ENCODE measurements around the gene FBLN5. TPM values are rescaled to one million over a fixed set of nuclear protein-coding genes. Genes with fewer than 3 reads are reported as not detected.

Gene FBLN5
- total and polyA plus RNA-seq, 8 donors: 20.1 to 151 (median 48.6) TPM

DNA sequence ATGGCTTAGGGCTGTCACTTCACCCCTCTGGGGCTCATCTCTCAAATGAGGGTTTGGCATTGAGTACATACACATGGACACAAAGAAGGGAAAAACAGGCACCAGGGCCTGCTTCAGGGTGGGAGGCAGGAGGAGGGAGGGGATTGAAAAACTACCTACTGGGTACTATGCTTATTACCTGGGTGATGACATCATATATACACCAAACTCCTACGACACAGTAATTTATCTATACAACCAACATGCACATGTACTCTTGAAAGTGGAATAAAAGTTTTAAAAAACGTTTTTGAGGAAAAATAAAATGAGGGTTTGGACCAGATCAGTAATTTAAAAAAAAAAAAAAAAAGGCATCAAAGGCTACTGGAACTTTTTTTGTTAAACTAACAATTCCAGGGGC is 76.6 kb downstream of the FBLN5 start:
- peaks cover 46 to 70% (median 64%) of the 10 kb centered on the region in 4 donors for H3K4me1 ChIP-seq
- intact Hi-C loops (cut with DNase I; ENCODE audit: low total_unique reads): no loop called here
- no peak overlapping the region for H3K4me3 ChIP-seq
- no peaks in the 10 kb centered on the region for H3K27me3 ChIP-seq
- no peak for DNase-seq
- peak overlapping the region in 4 of 5 donors; percentile 40 to 93 (median 87) for H3K27ac ChIP-seq
- peaks cover 0 to 7% (median 0%) of the 10 kb centered on the region in 4 donors for H3K9me3 ChIP-seq
- WGBS, 5 donors: 43 to 68% (median 62%) methylated on average over 2 of the region's 2 CpGs
- TF ChIP-seq POLR2AphosphoS5 (IDR thresholded peaks at IDR 0.05) (no peak), EP300 (IDR thresholded peaks at IDR 0.05) (no peak), POLR2A (IDR thresholded peaks at IDR 0.05) (no peak)
- TF ChIP-seq, protein P1, sequence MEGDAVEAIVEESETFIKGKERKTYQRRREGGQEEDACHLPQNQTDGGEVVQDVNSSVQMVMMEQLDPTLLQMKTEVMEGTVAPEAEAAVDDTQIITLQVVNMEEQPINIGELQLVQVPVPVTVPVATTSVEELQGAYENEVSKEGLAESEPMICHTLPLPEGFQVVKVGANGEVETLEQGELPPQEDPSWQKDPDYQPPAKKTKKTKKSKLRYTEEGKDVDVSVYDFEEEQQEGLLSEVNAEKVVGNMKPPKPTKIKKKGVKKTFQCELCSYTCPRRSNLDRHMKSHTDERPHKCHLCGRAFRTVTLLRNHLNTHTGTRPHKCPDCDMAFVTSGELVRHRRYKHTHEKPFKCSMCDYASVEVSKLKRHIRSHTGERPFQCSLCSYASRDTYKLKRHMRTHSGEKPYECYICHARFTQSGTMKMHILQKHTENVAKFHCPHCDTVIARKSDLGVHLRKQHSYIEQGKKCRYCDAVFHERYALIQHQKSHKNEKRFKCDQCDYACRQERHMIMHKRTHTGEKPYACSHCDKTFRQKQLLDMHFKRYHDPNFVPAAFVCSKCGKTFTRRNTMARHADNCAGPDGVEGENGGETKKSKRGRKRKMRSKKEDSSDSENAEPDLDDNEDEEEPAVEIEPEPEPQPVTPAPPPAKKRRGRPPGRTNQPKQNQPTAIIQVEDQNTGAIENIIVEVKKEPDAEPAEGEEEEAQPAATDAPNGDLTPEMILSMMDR (IDR thresholded peaks at IDR 0.05): no peak
- H3K36me3 ChIP-seq: peaks cover 0 to 54% (median 36%) of the 10 kb centered on the region in 4 donors

DNA sequence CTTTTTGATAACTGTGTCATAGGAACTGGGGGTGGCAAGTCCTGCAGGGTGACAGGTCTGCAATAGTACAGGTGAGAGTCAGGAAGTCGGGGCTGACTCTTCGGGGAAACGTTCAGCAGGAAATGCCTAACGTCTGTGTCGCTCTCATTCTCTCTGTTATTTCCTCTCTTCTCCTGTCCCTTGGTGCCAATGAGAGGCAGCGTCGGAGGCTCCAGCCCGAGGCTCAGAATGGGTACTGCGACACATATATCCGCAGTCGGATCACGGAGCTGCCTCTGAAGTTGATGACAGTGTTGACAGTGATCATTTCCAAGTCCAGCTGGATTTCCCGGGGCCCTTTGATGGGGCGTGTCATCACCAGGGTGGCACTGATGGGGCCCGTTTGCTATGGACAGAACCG is 77.5 kb downstream of the FBLN5 start:
- no peaks in the 10 kb centered on the region for H3K27me3 ChIP-seq
- WGBS, 5 donors: 43 to 70% (median 53%) methylated on average over 16 of the region's 16 CpGs
- peaks cover 0 to 7% (median 0%) of the 10 kb centered on the region in 4 donors for H3K9me3 ChIP-seq
- peak in 1 of 3 donors; percentile 20 for TF ChIP-seq POLR2AphosphoS5 (IDR thresholded peaks at IDR 0.05)
- TF ChIP-seq, protein P1 (IDR thresholded peaks at IDR 0.05): no peak
- DNase-seq: peak in 1 of 2 donors; percentile 68
- no peak overlapping the region for H3K4me3 ChIP-seq
- intact Hi-C loops (cut with DNase I; ENCODE audit: low total_unique reads): no loop called here
- peak overlapping the region; percentile 37 to 93 (median 71) for H3K27ac ChIP-seq
- peaks cover 44 to 62% (median 56%) of the 10 kb centered on the region in 4 donors for H3K4me1 ChIP-seq
- H3K36me3 ChIP-seq: peaks cover 0 to 46% (median 31%) of the 10 kb centered on the region in 4 donors

DNA sequence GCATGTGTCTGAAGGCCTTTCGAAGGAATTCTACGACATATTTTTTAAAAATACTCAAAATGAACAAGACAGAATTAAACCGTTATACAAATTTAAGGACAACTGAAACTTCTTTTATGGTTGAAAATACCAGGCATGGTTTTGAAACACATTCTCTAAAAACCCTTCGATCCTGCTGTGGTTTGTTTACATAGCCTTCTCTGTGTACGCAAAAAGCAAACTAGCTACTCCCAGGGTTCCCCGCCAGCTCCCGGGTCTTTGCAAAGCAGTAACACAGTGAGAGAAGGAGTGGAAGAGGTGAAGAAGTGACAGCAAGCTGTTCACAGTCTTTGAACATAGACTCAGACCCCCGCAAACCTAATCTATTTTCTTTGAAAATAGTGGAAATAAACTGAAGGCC is 77.9 kb downstream of the FBLN5 start:
- WGBS, 5 donors: 38 to 55% (median 46%) methylated on average over 8 of the region's 8 CpGs
- peaks cover 42 to 58% (median 51%) of the 10 kb centered on the region in 4 donors for H3K4me1 ChIP-seq
- TF ChIP-seq POLR2A (IDR thresholded peaks at IDR 0.05): no peak
- no peak for TF ChIP-seq EP300 (IDR thresholded peaks at IDR 0.05)
- TF ChIP-seq, protein P1 (IDR thresholded peaks at IDR 0.05): no peak
- TF ChIP-seq POLR2AphosphoS5 (IDR thresholded peaks at IDR 0.05): no peak

DNA sequence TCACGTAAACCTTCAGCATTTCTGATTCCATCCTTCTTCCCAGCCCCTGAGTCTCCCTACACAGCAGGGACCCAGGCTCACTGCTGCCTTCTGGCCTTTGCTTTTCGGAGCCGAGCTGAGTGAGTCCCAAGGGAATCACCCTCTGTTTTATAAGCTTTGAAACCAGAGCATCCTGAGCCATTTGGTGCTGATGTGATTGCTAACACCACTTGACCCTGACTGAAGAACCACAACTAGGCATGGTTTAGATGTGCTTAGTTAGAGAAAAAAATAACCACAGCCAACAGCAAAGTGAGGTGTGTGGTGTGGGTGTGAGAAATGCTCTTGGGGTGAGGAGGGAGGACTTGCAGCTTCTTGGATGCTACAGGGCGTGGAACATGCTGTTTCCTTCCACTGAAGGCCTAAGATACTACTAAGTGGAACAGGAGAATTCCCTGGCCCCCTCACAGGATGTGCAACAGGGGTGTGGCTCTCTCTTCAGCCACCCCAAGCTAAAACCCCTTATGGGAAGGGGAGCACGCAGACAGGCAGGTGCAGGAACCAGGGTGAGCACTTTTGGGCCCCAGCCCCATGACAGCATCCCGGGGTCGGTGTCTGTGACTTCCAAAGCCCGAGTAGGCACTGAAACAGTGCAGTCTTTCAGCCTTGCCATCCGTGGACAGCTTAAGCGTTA is 80.0 kb downstream of the FBLN5 start, which contains the start of gene TC2N:
Gene TC2N, minus strand, starts transcription at position 221 of the 673 bp plus-strand sequence. CDS start 53,767 bp downstream, outside the sequence.
- WGBS, 5 donors: 80 to 92% (median 88%) methylated on average over 7 to 10 of the region's 10 CpGs
- Histone ChIP-seq H3K4me3 (peak within 1 kb of the TSS in 3 of 4 donors; percentile 10 to 20 (median 16)), H3K4me1 (peaks cover 21 to 37% (median 31%) of the 10 kb centered on the region in 4 donors), H3K27ac (peak within 1 kb of the TSS in 4 of 5 donors; percentile 6 to 50 (median 32)), H3K36me3 (peaks cover 0 to 34% (median 24%) of the 10 kb centered on the region in 4 donors), H3K9me3 (peaks cover 0 to 7% (median 0%) of the 10 kb centered on the region in 4 donors), H3K27me3 (no peaks in the 10 kb centered on the region)
- no peak for DNase-seq
- intact Hi-C loops (cut with DNase I; ENCODE audit: low total_unique reads): no loop called here
- TF ChIP-seq, protein P1 (IDR thresholded peaks at IDR 0.05): no peak
- TF ChIP-seq POLR2AphosphoS5 (IDR thresholded peaks at IDR 0.05) (no peak), POLR2A (IDR thresholded peaks at IDR 0.05) (no peak), EP300 (IDR thresholded peaks at IDR 0.05) (no peak)

More for the DNA sequence above, 77.9 kb downstream of the FBLN5 start:
- Histone ChIP-seq H3K36me3 (peaks cover 0 to 44% (median 27%) of the 10 kb centered on the region in 4 donors), H3K4me3 (no peak overlapping the region), H3K27ac (peak overlapping the region in 4 of 5 donors; percentile 40 to 93 (median 80)), H3K27me3 (no peaks in the 10 kb centered on the region), H3K9me3 (peaks cover 0 to 7% (median 0%) of the 10 kb centered on the region in 4 donors)
- intact Hi-C loops (cut with DNase I; ENCODE audit: low total_unique reads): no loop called here
- DNase-seq: no peak
